Glutamatergic neuron (in vitro differentiated cells): ENCODE results near the gene HECTD3. TPM values are rescaled to one million over a fixed set of nuclear protein-coding genes. Genes with fewer than 3 reads are reported as not detected.

Source experiments
- DNase-seq: peaks from one replicate; pipeline ENCODE4 v3.0.0; 2022
- H3K27ac Mint-ChIP-seq: one replicate; pipeline ENCODE4 v1.8.0; 2020; ENCODE audit warnings: mild to moderate bottlenecking, mixed read lengths, inconsistent platforms; ENCODE audit not compliant: unreplicated experiment
- H3K27me3 Mint-ChIP-seq: one replicate; pipeline ENCODE4 v1.8.0; 2020; ENCODE audit warnings: mild to moderate bottlenecking, moderate library complexity, mixed read lengths, inconsistent platforms; ENCODE audit not compliant: unreplicated experiment
- H3K36me3 Mint-ChIP-seq: one replicate; pipeline ENCODE4 v1.8.0; 2020; ENCODE audit warnings: mild to moderate bottlenecking, mixed read lengths, inconsistent platforms; ENCODE audit not compliant: unreplicated experiment
- H3K4me1 Mint-ChIP-seq: one replicate; pipeline ENCODE4 v1.8.0; 2020; ENCODE audit warnings: mild to moderate bottlenecking, low read depth, mixed read lengths, inconsistent platforms; ENCODE audit not compliant: unreplicated experiment
- H3K4me3 Mint-ChIP-seq: one replicate; pipeline ENCODE4 v1.8.0; 2020; ENCODE audit warnings: mild to moderate bottlenecking, mixed read lengths, inconsistent platforms; ENCODE audit not compliant: unreplicated experiment
- H3K9me3 Mint-ChIP-seq: one replicate; pipeline ENCODE4 v1.8.0; 2020; ENCODE audit warnings: mild to moderate bottlenecking, moderate library complexity, mixed read lengths, inconsistent platforms; ENCODE audit not compliant: unreplicated experiment
- CTCF ChIP-seq: fragments of 200-600 bp; sonication (generic); IDR thresholded peaks from one replicate; pipeline ENCODE4 v1.5.0; 2021; ENCODE audit not compliant: partially characterized antibody, unreplicated experiment
- total RNA-seq: library from RNA; stranded (reverse); fragmentation: NEBNext Ultra II Directional; extraction: Animal tissue kit (Norgen Biotek cat#: 25700); gene quantifications from one replicate; pipeline ENCODE4 v1.2.1, GENCODE V29; 2021; ENCODE audit not compliant: unreplicated experiment

HECTD3 gene
- total RNA-seq, 1 donor from 2014 or later = 137 TPM

- H3K4me1 Mint-ChIP-seq = peaks cover 21% of the 10 kb centered on the region
- H3K4me3 Mint-ChIP-seq = no peak overlapping the region
- H3K27ac Mint-ChIP-seq = no peak overlapping the region
- H3K9me3 Mint-ChIP-seq = peaks cover 13% of the 10 kb centered on the region
- TF ChIP-seq CTCF = no peak
- H3K27me3 Mint-ChIP-seq = peaks cover 16% of the 10 kb centered on the region
- H3K36me3 Mint-ChIP-seq = no peaks in the 10 kb centered on the region
- no peak for DNase-seq
Observed at GRCh38 chr1:45008076-45008475, 3.0 kb downstream of the HECTD3 start.

- H3K4me1 Mint-ChIP-seq = peaks cover 21% of the 10 kb centered on the region
Observed at GRCh38 chr1:45007311-45007710, 3.8 kb downstream of the HECTD3 start.

GRCh38 chr1:45005761-45006160 lies 5.4 kb downstream of the HECTD3 start:
- Mint-ChIP-seq H3K36me3 (no peaks in the 10 kb centered on the region), H3K27ac (no peak overlapping the region), H3K27me3 (peaks cover 19% of the 10 kb centered on the region), H3K9me3 (peaks cover 9% of the 10 kb centered on the region), H3K4me1 (peaks cover 17% of the 10 kb centered on the region), H3K4me3 (no peak overlapping the region)
- no peak for DNase-seq
- TF ChIP-seq CTCF = no peak

More at GRCh38 chr1:45007311-45007710, 3.8 kb downstream of the HECTD3 start:
- H3K36me3 Mint-ChIP-seq = no peaks in the 10 kb centered on the region
- DNase-seq = no peak
- H3K27ac Mint-ChIP-seq = no peak overlapping the region
- no peak for TF ChIP-seq CTCF
- H3K9me3 Mint-ChIP-seq = peaks cover 13% of the 10 kb centered on the region
- peaks cover 22% of the 10 kb centered on the region for H3K27me3 Mint-ChIP-seq
- no peak overlapping the region for H3K4me3 Mint-ChIP-seq

GRCh38 chr1:45004281-45004920 lies 6.7 kb downstream of the HECTD3 start:
- Mint-ChIP-seq H3K36me3 (no peaks in the 10 kb centered on the region), H3K9me3 (peaks cover 4% of the 10 kb centered on the region), H3K4me1 (peaks cover 12% of the 10 kb centered on the region), H3K4me3 (no peak overlapping the region), H3K27ac (no peak overlapping the region), H3K27me3 (peaks cover 18% of the 10 kb centered on the region)
- no peak for DNase-seq
- TF ChIP-seq CTCF = no peak

- TF ChIP-seq CTCF = no peak
- Mint-ChIP-seq H3K36me3 (no peaks in the 10 kb centered on the region), H3K9me3 (peaks cover under 1% of the 10 kb centered on the region), H3K27me3 (peaks cover 18% of the 10 kb centered on the region), H3K27ac (no peak overlapping the region), H3K4me3 (no peak overlapping the region), H3K4me1 (peaks cover 5% of the 10 kb centered on the region)
- no peak for DNase-seq
Observed at GRCh38 chr1:45003741-45004140, 7.4 kb downstream of the HECTD3 start.
